ENCODE results near the gene TMEM150A. TPM values are rescaled to one million over a fixed set of nuclear protein-coding genes. Genes with fewer than 3 reads are reported as not detected.

Gene TMEM150A
- total and polyA plus RNA-seq, 2 of the 13 experiments (the other 11 are each of a cell fraction or from before 2014, with no cell fraction given), result 30.1 to 70.4 TPM

GRCh38 chr2:85561280-85562212, 41.0 kb downstream of the TMEM150A start, which contains the start of gene GGCX (continued):
- TF ChIP-seq ZNF142 (CRISPR knock-in tag; IDR thresholded peaks at IDR 0.05) (no peak), IKZF5 (CRISPR knock-in tag; IDR thresholded peaks at IDR 0.05) (peak; percentile 79; the same call in 1 of the 2 replicates), SMAD3 (CRISPR knock-in tag; IDR thresholded peaks at IDR 0.05) (no peak), REL (CRISPR knock-in tag; conservative IDR thresholded peaks at IDR 0.05) (0 out of 2 replicates have a peak, but pooled peaks have one; percentile 53), AHR (CRISPR knock-in tag; IDR thresholded peaks at IDR 0.05) (peak; percentile 58; the same call in 1 of the 2 replicates), ZNF512 (CRISPR knock-in tag; IDR thresholded peaks at IDR 0.05) (peak; percentile 72; the same call in 1 of the 2 replicates), ZNF441 (CRISPR knock-in tag; IDR thresholded peaks at IDR 0.05; ENCODE audit: borderline replicate concordance) (0 out of 2 replicates have a peak, but pooled peaks have one; percentile 12), SNAI1 (CRISPR knock-in tag; IDR thresholded peaks at IDR 0.05; ENCODE audit: borderline replicate concordance) (peak; percentile 53; the same call in 1 of the 2 replicates), MAX (IDR thresholded peaks at IDR 0.05) (peak; percentile 73; the same call in 1 of the 2 replicates), HNRNPUL1 (IDR thresholded peaks at IDR 0.05; ENCODE audit: low read depth, low read length) (0 out of 2 replicates have a peak, but pooled peaks have one; percentile 37), ZNF746 (CRISPR knock-in tag; IDR thresholded peaks at IDR 0.05) (peak; percentile 50; the same call in 1 of the 2 replicates), CREB3 (CRISPR knock-in tag; IDR thresholded peaks at IDR 0.05) (no peak), MZF1 (CRISPR knock-in tag; IDR thresholded peaks at IDR 0.05; ENCODE audit: borderline replicate concordance) (0 out of 2 replicates have a peak, but pooled peaks have one; percentile 33), ZNF891 (CRISPR knock-in tag; IDR thresholded peaks at IDR 0.05) (peak; percentile 72; the same call in 1 of the 2 replicates), ATF4 (CRISPR knock-in tag; IDR thresholded peaks at IDR 0.05) (peak in 1 of 2 experiments; percentile 42; a peak in 1 of 4 replicates), ATRX (CRISPR knock-in tag; IDR thresholded peaks at IDR 0.05; ENCODE audit: borderline replicate concordance) (no peak)
